Transverse colon (tissue), 4 donors: Measurements from ENCODE around the gene WDR18. TPM values are rescaled to one million over a fixed set of nuclear protein-coding genes. Genes with fewer than 3 reads are reported as not detected.

Source experiments
- DNase-seq: peaks from one replicate; pipeline ENCODE4 v3.0.0-alpha.2; 2019
- H3K27ac ChIP-seq, 4 donors: fragments of 200-600 bp; sonication (generic); 2 replicates each; pipeline ENCODE4 v1.5.1; 2016 to 2018; ENCODE audit warnings: inconsistent platforms in 4 of 4
- H3K27me3 ChIP-seq: fragments of 200-600 bp; sonication (generic); 2 replicates; pipeline ENCODE4 v1.5.1; 2017; ENCODE audit warnings: inconsistent platforms
- H3K36me3 ChIP-seq, 4 donors: fragments of 200-600 bp; sonication (generic); 2 replicates each; pipeline ENCODE4 v1.5.1; 2017 to 2019; ENCODE audit warnings: inconsistent platforms in 4 of 4
- H3K4me1 ChIP-seq, 4 donors: fragments of 200-600 bp; sonication (generic); 2 replicates each; pipeline ENCODE4 v1.5.1; 2017 to 2020; ENCODE audit warnings: inconsistent platforms in 4 of 4
- H3K4me3 ChIP-seq, 4 donors: fragments of 200-600 bp; sonication (generic); 1 replicate in 1 of 4; 2 replicates in 3 of 4; pipeline versions ENCODE4 v1.5.1 to v1.6.1; 2017 to 2019; ENCODE audit warnings: inconsistent platforms in 4 of 4
- H3K9me3 ChIP-seq, 2 donors: fragments of 200-600 bp; sonication (generic); 2 replicates each; pipeline ENCODE4 v1.5.1; 2017 to 2019; ENCODE audit warnings: inconsistent platforms in 2 of 2
- CTCF ChIP-seq, 5 experiments: fragments of 200-600 bp in 3 of 5; fragments of 450-650 bp in 2 of 5; sonication (generic) in 3 of 5; IDR thresholded peaks; 1 replicate in 2 of 5; 2 replicates in 3 of 5; pipeline ENCODE4 v1.5.1; 2016 to 2017; ENCODE audit warnings: antibody characterized with exemption in 5 of 5, inconsistent platforms in 3 of 5, mild to moderate bottlenecking in 2 of 5, moderate library complexity in 1 of 5
- EP300 ChIP-seq: sonication (generic); formaldehyde crosslinking; IDR thresholded peaks from one replicate; pipeline ENCODE4 v1.6.1; 2017; ENCODE audit warnings: antibody characterized with exemption, low read depth
- POLR2A ChIP-seq: fragments of 450-650 bp; IDR thresholded peaks from one replicate; pipeline ENCODE4 v1.6.1; 2016; ENCODE audit warnings: antibody characterized with exemption, mild to moderate bottlenecking, moderate library complexity
- POLR2AphosphoS5 ChIP-seq, 3 donors: sonication (generic); formaldehyde crosslinking; IDR thresholded peaks; one replicate each; pipeline ENCODE4 v1.6.1; 2016; ENCODE audit warnings: antibody characterized with exemption in 3 of 3
- WGBS, 2 donors: methylation state at CpG; one replicate each; pipeline ENCODE4 v1.1.5; 2018; ENCODE audit warnings: low coverage in 1 of 2; 5-methylcytosine and 5-hydroxymethylcytosine counted together
- in situ Hi-C, 4 donors: fragments of 200-750 bp; cut with MboI; loops; one replicate each; pipeline versions ENCODE4 v1.15.0 to v1.15.1; 2017; ENCODE audit warnings: low sequenced_read_pairs in 3 of 4, low pct_ligation_motif_present in 1 of 4, low pct_unique_long_range_greater_than_20kb in 1 of 4
- intact Hi-C: fragments of 100-400 bp; cut with DNase I; formaldehyde crosslinking; loops from one replicate; pipeline ENCODE4 v1.15.1; 2023; ENCODE audit warnings: low total_unique reads
- total RNA-seq, 4 donors: library from RNA; depleted of rRNA; stranded (reverse); fragments of >200 nt; gene quantifications; one replicate each; pipeline ENCODE4 v1.1.0, GENCODE V29; 2016

Gene WDR18
- total RNA-seq, 4 donors from 2014 or later: 23.1 to 47.4 (median 39.0) TPM

GRCh38 chr19:938233-938923, 45.8 kb upstream of the WDR18 start:
- peaks cover 29 to 50% (median 37%) of the 10 kb centered on the region in 4 donors for H3K4me1 ChIP-seq
- in situ Hi-C loops (no loop called here), intact Hi-C loops (no loop called here)
- no peak overlapping the region for H3K27ac ChIP-seq
- no peaks in the 10 kb centered on the region for H3K27me3 ChIP-seq
- TF ChIP-seq POLR2A (no peak), EP300 (no peak), POLR2AphosphoS5 (IDR thresholded peaks at IDR 0.05) (no peak), CTCF (IDR thresholded peaks at IDR 0.05) (no peak)
- WGBS, 2 donors: 83 to 94% methylated on average over 7 to 23 of the region's 23 CpGs
- H3K36me3 ChIP-seq: no peaks in the 10 kb centered on the region
- no peak for DNase-seq
- no peak overlapping the region for H3K4me3 ChIP-seq
- no peaks in the 10 kb centered on the region for H3K9me3 ChIP-seq

- Histone ChIP-seq H3K27ac (no peak overlapping the region), H3K9me3 (no peaks in the 10 kb centered on the region), H3K36me3 (no peaks in the 10 kb centered on the region), H3K4me3 (no peak overlapping the region), H3K4me1 (peaks cover 21 to 47% (median 29%) of the 10 kb centered on the region in 4 donors), H3K27me3 (no peaks in the 10 kb centered on the region)
- in situ Hi-C loops (no loop called here), intact Hi-C loops (no loop called here)
- TF ChIP-seq CTCF (IDR thresholded peaks at IDR 0.05) (no peak), POLR2A (no peak), POLR2AphosphoS5 (IDR thresholded peaks at IDR 0.05) (no peak), EP300 (no peak)
- no peak for DNase-seq
- 85 to 90% methylated on average over 8 to 22 of the region's 22 CpGs for WGBS, 2 donors
These were observed 44.7 kb upstream of the WDR18 start for GRCh38 chr19:939439-939838.

- no peak for DNase-seq
- no peak for TF ChIP-seq POLR2A
- no peak for TF ChIP-seq CTCF (IDR thresholded peaks at IDR 0.05)
- TF ChIP-seq EP300: no peak
- TF ChIP-seq POLR2AphosphoS5 (IDR thresholded peaks at IDR 0.05): no peak
- H3K27ac ChIP-seq: peak overlapping the region; percentile 79 to 85 (median 82)
- H3K4me3 ChIP-seq: no peak overlapping the region
- H3K4me1 ChIP-seq: peaks cover 18 to 47% (median 29%) of the 10 kb centered on the region in 4 donors
- no peaks in the 10 kb centered on the region for H3K9me3 ChIP-seq
- intact Hi-C loops (no loop called here), in situ Hi-C loops (no loop called here)
- no peaks in the 10 kb centered on the region for H3K27me3 ChIP-seq
- WGBS, 2 donors: 95% methylated on average over 7 of the region's 7 CpGs; no CpG with 5 or more reads in 1 of the 2 donors
- no peaks in the 10 kb centered on the region for H3K36me3 ChIP-seq
These were observed 44.2 kb upstream of the WDR18 start for GRCh38 chr19:939922-940321.

GRCh38 chr19:940591-941291, 43.4 kb upstream of the WDR18 start:
- H3K27ac ChIP-seq: peak overlapping the region; percentile 79 to 85 (median 82)
- peaks cover 11 to 44% (median 24%) of the 10 kb centered on the region in 4 donors for H3K4me1 ChIP-seq
- H3K27me3 ChIP-seq: no peaks in the 10 kb centered on the region
- WGBS, 2 donors: 45% methylated on average over 9 of the region's 64 CpGs; no CpG with 5 or more reads in 1 of the 2 donors
- DNase-seq: peak; percentile 86
- H3K9me3 ChIP-seq: no peaks in the 10 kb centered on the region
- in situ Hi-C loops: no loop called here
- TF ChIP-seq POLR2A (no peak), EP300 (no peak), POLR2AphosphoS5 (IDR thresholded peaks at IDR 0.05) (peak; percentile 6 to 32 (median 29))
- no peaks in the 10 kb centered on the region for H3K36me3 ChIP-seq
- peak overlapping the region in 3 of 4 donors; percentile 7 to 32 (median 21) for H3K4me3 ChIP-seq
- intact Hi-C loops: no loop called here
